Heart left ventricle (tissue), 16 donors: ENCODE results near the gene TRIM65. TPM values are rescaled to one million over a fixed set of nuclear protein-coding genes. Genes with fewer than 3 reads are reported as not detected.

ENCODE experiments used
- ATAC-seq, 4 donors: fragments of 200-7000 bp; cut with Tn5 transposase; one replicate each; pipeline ENCODE4 v1.9.1; 2020 to 2022; ENCODE audit warnings: moderate library complexity in 4 of 4, mild to moderate bottlenecking in 3 of 4, moderate number of reproducible peaks in 1 of 4
- DNase-seq, 5 donors: peaks; one replicate each; pipeline ENCODE4 v3.0.0-alpha.2; 2020
- H3K27ac ChIP-seq, 12 donors: fragments of 200-600 bp; sonication (generic) in 4 of 12; one replicate each; pipeline versions ENCODE4 v1.5.0 to v1.8.0; 2016 to 2022; ENCODE audit warnings: mild to moderate bottlenecking in 2 of 12
- H3K27me3 ChIP-seq, 9 donors: fragments of 200-600 bp; sonication (generic) in 2 of 9; one replicate each; pipeline versions ENCODE4 v1.5.1 to v1.8.0; 2016 to 2022; ENCODE audit warnings: mild to moderate bottlenecking in 3 of 9
- H3K36me3 ChIP-seq, 9 donors: fragments of 200-600 bp; sonication (generic) in 2 of 9; one replicate each; pipeline versions ENCODE4 v1.5.0 to v1.8.0; 2018 to 2022; ENCODE audit warnings: mild to moderate bottlenecking in 2 of 9
- H3K4me1 ChIP-seq, 12 donors: fragments of 200-600 bp; sonication (generic) in 4 of 12; one replicate each; pipeline versions ENCODE4 v1.5.0 to v1.8.0; 2016 to 2022; ENCODE audit warnings: mild to moderate bottlenecking in 3 of 12
- H3K4me3 ChIP-seq, 12 donors: fragments of 200-600 bp; sonication (generic) in 4 of 12; one replicate each; pipeline versions ENCODE4 v1.5.0 to v1.8.0; 2017 to 2022; ENCODE audit warnings: mild to moderate bottlenecking in 9 of 12, moderate library complexity in 4 of 12
- H3K9me3 ChIP-seq, 12 donors: fragments of 200-600 bp; sonication (generic) in 4 of 12; one replicate each; pipeline versions ENCODE4 v1.5.0 to v1.8.0; 2016 to 2022; ENCODE audit warnings: mild to moderate bottlenecking in 1 of 12
- POLR2A ChIP-seq, 2 donors: fragments of 450-650 bp; IDR thresholded peaks; one replicate each; pipeline ENCODE4 v1.6.1; 2017; ENCODE audit warnings: antibody characterized with exemption in 2 of 2, mild to moderate bottlenecking in 2 of 2, moderate library complexity in 2 of 2
- WGBS, 4 donors: extraction: QIAGEN DNeasy Blood & Tissue Kit in 2 of 4; methylation state at CpG; one replicate each; pipeline versions ENCODE4 v1.1.5 to v1.1.7; 2013 to 2018; 5-methylcytosine and 5-hydroxymethylcytosine counted together
- intact Hi-C, 10 donors: fragments of 100-400 bp; cut with DNase I; formaldehyde crosslinking; loops; one replicate each; pipeline versions ENCODE4 v1.11.1 to v1.14.2; 2022
- polyA plus RNA-seq, 2 donors: library from polyadenylated mRNA; stranded (reverse); fragments of 200-250 nt; gene quantifications; one replicate each; pipeline ENCODE4 v1.2.3, GENCODE V29; 2013
- total RNA-seq, 9 donors: library from RNA; depleted of rRNA in 2 of 9; stranded (reverse); fragments of >200 nt in 2 of 9; fragmentation: NEBNext Ultra II Directional in 3 of 9; extraction: Animal tissue kit (Norgen Biotek cat#: 25700) in 3 of 9; gene quantifications; one replicate each; pipeline versions ENCODE4 v1.1.0 to v1.2.4, GENCODE V29; 2016 to 2023
- TF ChIP-seq, protein P1 (sequence below), 12 donors: fragments of 200-600 bp; sonication (generic) in 4 of 12; IDR thresholded peaks; one replicate each; pipeline versions ENCODE4 v1.5.0 to v1.8.0; 2018 to 2022; ENCODE audit warnings: antibody characterized with exemption in 12 of 12, mild to moderate bottlenecking in 5 of 12
- donor health status: ischemic (EF 13 %, LVEDD 7.1; RV severe dilation, severe dysfunction).
- donor health status: healthy with polysubstance abuse.
- donor health status: DM: no; HTN: yes; CAD: no.
- donor health status: DM: no; HTN: no; CAD: no.
- donor health status: ischemic (EF 25% LVEDD 6.9; RV normal size, moderate dysfunction).
- donor health status: ischemic (EF 25% LVEDD 5.7; RV mildly dilated, moderate dysfunction).
- donor health status: healthy.
- donor health status: DM: yes; HTN: yes; CAD: no.
- donor health status: ischemic (EF 35%, LVEDD 5.7; RV mildly dilated, moderate dysfunction).
- donor health status: nonischemic (EF 11% LVEDD 7.7; RV severe dilation, severe dysfunction).
- donor health status: DM: yes; HTN: yes; CAD: no.
- donor health status: PGD.
- donor health status: ischemic (EF 29% LVEDD 5.4; RV normal size, mild dysfunction).
- donor health status: nonischemic (EF 23%, LVEDD 6.1; RV moderate dilation, normal function).

TRIM65 gene
- total and polyA plus RNA-seq, 11 donors = 6.8 to 16.1 (median 9.5) TPM

DNA sequence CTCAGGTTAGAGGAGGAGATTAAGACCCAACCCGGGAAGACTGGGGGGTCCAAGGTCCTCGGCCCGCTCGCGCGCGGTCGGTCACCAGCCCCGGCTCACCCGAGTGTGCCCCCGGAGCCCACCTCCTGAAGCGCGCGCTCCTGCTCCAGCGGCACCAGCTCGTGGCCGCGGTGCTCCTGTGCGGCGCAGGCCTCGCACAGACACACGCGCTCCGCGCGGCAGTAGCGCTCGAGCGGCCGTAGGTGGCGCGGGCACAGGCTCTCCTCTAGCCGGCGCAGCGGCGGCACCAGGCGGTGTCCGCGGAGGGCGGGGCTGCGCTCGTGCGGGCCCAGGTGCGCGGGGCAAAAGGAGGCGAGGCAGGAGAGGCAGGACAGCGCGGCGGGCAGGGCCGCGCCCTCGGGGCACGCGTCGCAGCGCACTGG lies 19.0 kb downstream of the TRIM65 start:
- no peaks in the 10 kb centered on the region for H3K9me3 ChIP-seq
- H3K27me3 ChIP-seq = no peaks in the 10 kb centered on the region
- TF ChIP-seq, protein P1, sequence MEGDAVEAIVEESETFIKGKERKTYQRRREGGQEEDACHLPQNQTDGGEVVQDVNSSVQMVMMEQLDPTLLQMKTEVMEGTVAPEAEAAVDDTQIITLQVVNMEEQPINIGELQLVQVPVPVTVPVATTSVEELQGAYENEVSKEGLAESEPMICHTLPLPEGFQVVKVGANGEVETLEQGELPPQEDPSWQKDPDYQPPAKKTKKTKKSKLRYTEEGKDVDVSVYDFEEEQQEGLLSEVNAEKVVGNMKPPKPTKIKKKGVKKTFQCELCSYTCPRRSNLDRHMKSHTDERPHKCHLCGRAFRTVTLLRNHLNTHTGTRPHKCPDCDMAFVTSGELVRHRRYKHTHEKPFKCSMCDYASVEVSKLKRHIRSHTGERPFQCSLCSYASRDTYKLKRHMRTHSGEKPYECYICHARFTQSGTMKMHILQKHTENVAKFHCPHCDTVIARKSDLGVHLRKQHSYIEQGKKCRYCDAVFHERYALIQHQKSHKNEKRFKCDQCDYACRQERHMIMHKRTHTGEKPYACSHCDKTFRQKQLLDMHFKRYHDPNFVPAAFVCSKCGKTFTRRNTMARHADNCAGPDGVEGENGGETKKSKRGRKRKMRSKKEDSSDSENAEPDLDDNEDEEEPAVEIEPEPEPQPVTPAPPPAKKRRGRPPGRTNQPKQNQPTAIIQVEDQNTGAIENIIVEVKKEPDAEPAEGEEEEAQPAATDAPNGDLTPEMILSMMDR (IDR thresholded peaks at IDR 0.05) = peak in 9 of 12 donors; percentile 8 to 67 (median 48)
- no peak for TF ChIP-seq POLR2A (IDR thresholded peaks at IDR 0.05)
- peak overlapping the region; percentile 64 to 96 (median 78) for H3K4me3 ChIP-seq
- H3K27ac ChIP-seq = peak overlapping the region; percentile 91 to 99 (median 96)
- WGBS, 4 donors = 0 to 1% (median 0%) methylated on average over 24 to 56 of the region's 56 CpGs
- intact Hi-C loops = loop anchor here in 6 of 10 donors (1.0 to 10.0 kb wide), 5 partner anchors 17 to 103 kb away; partner anchors contain the start of gene WBP2 (in 3 of the 6)
- H3K36me3 ChIP-seq = peaks cover 0 to 27% (median 22%) of the 10 kb centered on the region in 9 donors
- ATAC-seq (peak in 3 of 4 donors; percentile 35 to 67 (median 61)), DNase-seq (peak; percentile 67 to 89 (median 76))
- peaks cover 14 to 64% (median 42%) of the 10 kb centered on the region in 12 donors for H3K4me1 ChIP-seq

DNA sequence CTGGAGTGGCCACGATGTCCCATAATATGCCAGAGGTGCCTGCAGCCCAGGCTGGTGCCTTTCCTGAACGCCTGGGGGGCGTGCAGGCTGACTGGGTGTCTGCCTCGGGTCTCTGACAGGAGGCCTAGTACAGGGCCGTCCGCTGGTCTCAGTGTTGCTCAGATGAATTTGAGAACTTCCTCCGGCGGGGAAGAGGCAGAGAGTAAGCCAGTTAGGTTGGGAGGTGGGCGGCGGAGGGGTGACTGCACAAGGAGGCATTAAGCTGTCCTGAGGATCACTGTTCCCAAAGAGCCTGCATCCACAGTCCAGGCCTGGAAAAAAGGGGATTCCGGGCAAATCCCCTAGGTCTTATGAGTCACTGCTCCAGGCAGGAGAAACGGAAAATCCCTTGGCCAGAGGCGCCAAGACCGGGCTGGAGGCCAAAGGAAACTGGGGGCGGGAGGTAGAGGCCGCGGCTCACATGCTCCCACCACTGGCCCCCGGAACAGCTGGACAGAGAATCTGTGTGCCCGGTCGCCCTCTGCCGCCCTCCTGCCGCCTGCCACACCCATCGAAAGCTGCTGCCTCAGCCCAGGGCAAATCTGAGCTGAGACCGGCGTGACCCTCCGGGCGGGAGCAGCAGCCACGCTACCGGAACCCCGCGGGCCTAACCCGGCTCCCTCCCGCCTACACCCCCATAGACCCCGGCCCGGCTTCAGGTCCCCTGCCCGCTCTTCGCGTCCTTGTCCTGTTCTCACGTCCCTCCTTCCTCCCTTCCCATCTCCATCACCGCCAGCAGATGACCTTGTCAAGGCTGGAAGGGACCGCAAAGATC lies 19.6 kb downstream of the TRIM65 start:
- H3K9me3 ChIP-seq = no peaks in the 10 kb centered on the region
- 2 to 14% (median 8%) methylated on average over 30 to 41 of the region's 41 CpGs for WGBS, 4 donors
- DNase-seq (peak; percentile 94 to 97 (median 95)), ATAC-seq (peak; percentile 52 to 79 (median 66))
- peak overlapping the region; percentile 64 to 96 (median 78) for H3K4me3 ChIP-seq
- TF ChIP-seq, protein P1 (IDR thresholded peaks at IDR 0.05) = peak in 4 of 12 donors; percentile 8 to 53 (median 24)
- TF ChIP-seq POLR2A (IDR thresholded peaks at IDR 0.05) = no peak
- H3K27me3 ChIP-seq = no peaks in the 10 kb centered on the region
- H3K36me3 ChIP-seq = peaks cover 0 to 27% (median 22%) of the 10 kb centered on the region in 9 donors
- intact Hi-C loops = loop anchor here in 5 of 10 donors (1.0 to 10.0 kb wide), 4 partner anchors 22 to 102 kb away; partner anchors contain the start of gene WBP2 (in 1 of the 5)
- peak overlapping the region; percentile 91 to 99 (median 96) for H3K27ac ChIP-seq
- peaks cover 17 to 70% (median 48%) of the 10 kb centered on the region in 12 donors for H3K4me1 ChIP-seq

DNA sequence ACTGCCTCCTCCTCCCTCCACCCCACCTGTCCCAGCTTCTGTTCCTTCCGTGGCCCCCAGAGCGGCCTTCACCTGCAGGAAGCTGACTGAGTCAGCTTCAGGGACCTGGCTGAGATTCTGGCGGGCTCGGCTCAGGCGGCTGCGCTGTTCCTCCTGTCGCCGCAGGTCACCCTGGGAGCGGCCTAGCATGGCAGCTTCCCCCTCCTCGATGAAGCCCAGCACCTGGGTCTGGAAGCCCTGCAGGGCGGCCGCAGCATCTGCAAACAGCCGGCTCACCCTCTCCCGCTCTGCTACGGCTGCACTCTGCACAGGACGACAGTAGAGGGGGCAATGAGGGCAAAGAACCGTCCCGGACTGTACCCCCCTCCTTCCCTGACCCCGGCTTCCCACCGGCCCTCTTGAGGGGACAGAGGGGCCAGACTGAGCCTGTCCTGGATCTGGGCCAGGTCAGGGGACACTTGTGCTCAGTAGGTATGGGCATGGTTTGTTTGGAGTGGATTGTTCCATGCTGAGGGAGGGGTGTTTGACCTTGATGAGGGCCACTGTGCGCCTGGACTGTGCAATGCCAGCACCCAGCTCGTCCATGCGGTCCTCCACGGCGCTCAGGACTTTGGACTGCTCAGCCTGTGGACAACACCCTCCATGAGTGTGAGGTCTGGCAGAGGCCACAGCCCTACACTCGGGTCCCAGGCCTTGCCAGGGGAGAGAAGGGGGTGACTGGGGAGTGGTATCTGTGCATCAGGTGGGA lies 20.4 kb downstream of the TRIM65 start:
- TF ChIP-seq, protein P1 (IDR thresholded peaks at IDR 0.05) = peak in 4 of 12 donors; percentile 7 to 11 (median 10)
- no peak for TF ChIP-seq POLR2A (IDR thresholded peaks at IDR 0.05)
- 26 to 36% (median 30%) methylated on average over 17 to 26 of the region's 26 CpGs for WGBS, 4 donors
- Histone ChIP-seq H3K4me3 (peak overlapping the region; percentile 64 to 96 (median 78)), H3K27ac (peak overlapping the region; percentile 91 to 99 (median 96)), H3K9me3 (no peaks in the 10 kb centered on the region), H3K27me3 (no peaks in the 10 kb centered on the region), H3K36me3 (peaks cover 0 to 27% (median 22%) of the 10 kb centered on the region in 9 donors), H3K4me1 (peaks cover 17 to 70% (median 51%) of the 10 kb centered on the region in 12 donors)
- DNase-seq (peak in 4 of 5 donors; percentile 58 to 75 (median 68)), ATAC-seq (peak; percentile 0 to 14 (median 2))
- intact Hi-C loops = loop anchor here in 5 of 10 donors (1.0 to 10.0 kb wide), 4 partner anchors 22 to 102 kb away; partner anchors contain the start of gene WBP2 (in 1 of the 5)
